ENCODE results near the gene NCOA1. TPM values are rescaled to one million over a fixed set of nuclear protein-coding genes. Genes with fewer than 3 reads are reported as not detected.
A peak's percentile ranks its signal among the peaks of the same experiment; 100 is the strongest.

NCOA1 gene
- total RNA-seq, 4 donors from 2014 or later = 33.9 to 91.2 (median 60.1) TPM

GRCh38 chr2:24690524-24690923 is 199.5 kb downstream of the NCOA1 start:
- peaks cover 6 to 13% of the 10 kb centered on the region in 2 donors for H3K4me1 ChIP-seq
- H3K4me3 ChIP-seq = no peak overlapping the region
- TF ChIP-seq POLR2A (IDR thresholded peaks at IDR 0.05) (no peak), CTCF (IDR thresholded peaks at IDR 0.05 in 4 of 5, conservative IDR thresholded peaks at IDR 0.05 in 1 of 5) (no peak)
- in situ Hi-C loops (cut with MboI; ENCODE audit: low sequenced_read_pairs in 4 of 4) (no loop called here), intact Hi-C loops (cut with DNase I; ENCODE audit: low total_unique reads) (no loop called here)
- no peaks in the 10 kb centered on the region for H3K9me3 ChIP-seq
- no peak overlapping the region for H3K27ac ChIP-seq
- no peak for DNase-seq
- H3K36me3 ChIP-seq = peaks cover 0 to 35% of the 10 kb centered on the region in 2 donors
- ATAC-seq = no peak
- no peaks in the 10 kb centered on the region for H3K27me3 ChIP-seq

DNA sequence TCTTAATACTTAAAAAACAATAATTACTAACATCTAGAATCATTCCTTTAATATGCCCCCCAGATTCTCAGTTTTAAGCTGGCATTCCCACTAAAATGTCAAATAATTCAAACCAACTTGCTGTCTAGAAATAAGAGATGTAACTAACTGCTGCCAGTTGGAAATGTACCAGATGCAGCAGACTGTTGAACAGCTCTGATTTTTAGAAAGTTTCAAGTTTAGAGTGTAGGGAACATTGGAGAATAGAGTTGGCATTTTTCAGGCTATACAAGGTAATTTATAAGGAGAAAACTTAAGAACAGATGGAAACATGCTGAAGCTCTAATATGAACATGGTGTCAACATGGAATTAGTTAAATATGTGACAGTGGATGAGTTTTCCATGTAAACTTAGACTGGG is 200.8 kb downstream of the NCOA1 start:
- peaks cover 0 to 35% of the 10 kb centered on the region in 2 donors for H3K36me3 ChIP-seq
- TF ChIP-seq POLR2A (IDR thresholded peaks at IDR 0.05) (no peak), CTCF (IDR thresholded peaks at IDR 0.05 in 4 of 5, conservative IDR thresholded peaks at IDR 0.05 in 1 of 5) (no peak)
- ATAC-seq (no peak), DNase-seq (no peak)
- H3K27me3 ChIP-seq = no peaks in the 10 kb centered on the region
- no peak overlapping the region for H3K27ac ChIP-seq
- in situ Hi-C loops (cut with MboI; ENCODE audit: low sequenced_read_pairs in 4 of 4) (no loop called here), intact Hi-C loops (cut with DNase I; ENCODE audit: low total_unique reads) (no loop called here)
- H3K9me3 ChIP-seq = no peaks in the 10 kb centered on the region
- H3K4me1 ChIP-seq = peaks cover 6 to 13% of the 10 kb centered on the region in 2 donors
- H3K4me3 ChIP-seq = no peak overlapping the region

DNA sequence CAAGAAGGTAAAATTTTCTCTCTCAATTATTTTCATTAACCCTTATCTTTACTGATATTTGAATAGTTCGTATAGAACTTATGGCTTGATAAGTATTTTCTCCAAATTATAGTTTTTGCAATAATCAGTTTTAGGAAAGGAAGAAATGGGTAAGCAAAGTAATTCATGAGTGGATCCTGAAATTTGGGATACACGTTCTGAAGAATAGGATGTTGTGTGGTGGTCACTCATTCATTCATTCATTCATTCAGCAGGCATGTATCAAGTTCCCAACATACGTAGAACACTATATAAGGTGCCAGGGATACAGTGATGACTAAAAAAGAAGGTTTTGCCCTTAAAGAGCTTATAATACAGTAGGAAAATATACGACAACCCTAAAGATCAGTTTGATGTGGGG is 206.7 kb downstream of the NCOA1 start:
- DNase-seq (no peak), ATAC-seq (no peak)
- Histone ChIP-seq H3K4me1 (peaks cover 7 to 14% of the 10 kb centered on the region in 2 donors), H3K27ac (no peak overlapping the region), H3K36me3 (peaks cover 0 to 25% of the 10 kb centered on the region in 2 donors), H3K27me3 (no peaks in the 10 kb centered on the region), H3K9me3 (no peaks in the 10 kb centered on the region), H3K4me3 (no peak overlapping the region)
- intact Hi-C loops (cut with DNase I; ENCODE audit: low total_unique reads) (no loop called here), in situ Hi-C loops (cut with MboI; ENCODE audit: low sequenced_read_pairs in 4 of 4) (no loop called here)
- TF ChIP-seq POLR2A (IDR thresholded peaks at IDR 0.05) = no peak
- no peak for TF ChIP-seq CTCF (IDR thresholded peaks at IDR 0.05 in 4 of 5, conservative IDR thresholded peaks at IDR 0.05 in 1 of 5)

DNA sequence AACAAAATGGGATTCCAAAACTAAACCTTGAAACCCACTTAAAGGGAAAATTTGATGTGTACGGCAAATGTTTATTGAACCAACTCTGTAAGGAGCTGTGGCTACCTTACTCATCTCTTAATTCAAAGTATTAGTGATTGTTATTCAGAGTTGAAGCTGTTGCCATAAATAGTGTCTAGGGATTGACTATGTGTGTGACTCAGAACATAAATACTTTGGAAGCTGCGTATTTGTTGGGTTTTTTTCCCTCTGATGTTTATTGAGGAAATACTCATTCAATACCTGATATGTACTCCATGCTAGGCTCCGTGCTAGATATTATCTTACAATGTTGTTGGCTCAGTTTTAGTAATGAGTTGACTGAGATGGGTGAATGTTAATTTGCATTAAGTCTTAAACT is 211.7 kb downstream of the NCOA1 start:
- in situ Hi-C loops (cut with MboI; ENCODE audit: low sequenced_read_pairs in 4 of 4) = no loop called here
- Histone ChIP-seq H3K4me1 (peaks cover 16 to 24% of the 10 kb centered on the region in 2 donors), H3K27ac (peak overlapping the region; percentile 24 to 47 (median 40)), H3K9me3 (no peaks in the 10 kb centered on the region), H3K27me3 (no peaks in the 10 kb centered on the region), H3K36me3 (peaks cover 0 to 28% of the 10 kb centered on the region in 2 donors), H3K4me3 (no peak overlapping the region)
- DNase-seq (no peak), ATAC-seq (peak in 1 of 2 donors; percentile 45)
- intact Hi-C loops (cut with DNase I; ENCODE audit: low total_unique reads) = no loop called here
- TF ChIP-seq CTCF (IDR thresholded peaks at IDR 0.05 in 4 of 5, conservative IDR thresholded peaks at IDR 0.05 in 1 of 5) (no peak), POLR2A (IDR thresholded peaks at IDR 0.05) (no peak)

GRCh38 chr2:24704692-24705091 is 213.6 kb downstream of the NCOA1 start:
- H3K27me3 ChIP-seq = no peaks in the 10 kb centered on the region
- in situ Hi-C loops (cut with MboI; ENCODE audit: low sequenced_read_pairs in 4 of 4) = no loop called here
- no peak overlapping the region for H3K4me3 ChIP-seq
- no peaks in the 10 kb centered on the region for H3K9me3 ChIP-seq
- intact Hi-C loops (cut with DNase I; ENCODE audit: low total_unique reads) = loop anchor here (5.0 kb wide), 1 partner anchor 37 kb away; no protein-coding TSS in a partner anchor
- no peak overlapping the region for H3K27ac ChIP-seq
- TF ChIP-seq CTCF (IDR thresholded peaks at IDR 0.05 in 4 of 5, conservative IDR thresholded peaks at IDR 0.05 in 1 of 5) (no peak), POLR2A (IDR thresholded peaks at IDR 0.05) (no peak)
- peaks cover 16 to 24% of the 10 kb centered on the region in 2 donors for H3K4me1 ChIP-seq
- H3K36me3 ChIP-seq = peaks cover 0 to 22% of the 10 kb centered on the region in 2 donors
- ATAC-seq (no peak), DNase-seq (no peak)
